ENCODE data around the gene MUC6. TPM values are rescaled to one million over a fixed set of nuclear protein-coding genes. Genes with fewer than 3 reads are reported as not detected.

MUC6 gene
- total and polyA plus RNA-seq, 2 of the 8 experiments (the other 6 are each of a cell fraction or from before 2014, with no cell fraction given), result not detected

DNA sequence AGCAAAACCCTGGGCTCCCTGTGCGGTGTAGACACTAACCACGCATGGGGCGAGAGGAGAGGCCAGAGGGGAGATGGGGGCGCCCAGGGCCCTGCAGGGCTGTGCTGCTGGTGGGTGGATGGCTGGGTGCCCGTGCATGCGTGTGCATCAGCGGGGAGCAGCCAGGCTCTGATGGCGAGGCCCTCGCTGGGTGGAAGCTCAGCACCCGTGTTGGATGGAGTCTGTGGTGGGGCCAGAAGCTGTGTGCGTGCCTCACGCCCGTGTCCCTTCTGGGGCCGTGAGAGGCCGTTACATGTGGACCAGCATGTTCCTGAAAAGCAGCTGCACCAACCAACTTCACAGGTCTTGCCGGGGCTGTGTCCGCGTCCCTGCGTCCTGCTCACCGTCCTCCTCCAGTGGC is 33.4 kb downstream of the MUC6 start:
- no peak overlapping the region for H3K56ac ChIP-seq (replicated peaks; ENCODE audit: insufficient read length, low read depth, low read length)
- H3K4me2 ChIP-seq (ENCODE audit: insufficient read depth in 1 of 2, low read depth in 2 of 2, low read length in 2 of 2), result no peak overlapping the region
- H3K9ac ChIP-seq (replicated peaks in 1 of 4; ENCODE audit: extremely low read depth in 1 of 4, low read depth in 3 of 4, low read length in 3 of 4), result no peak overlapping the region
- no peak overlapping the region for H3K27ac ChIP-seq (ENCODE audit: low read depth, low read length)
- H3K9me3 ChIP-seq (ENCODE audit: insufficient read depth in 2 of 2, low read depth in 1 of 2, low read length in 1 of 2), result no peaks in the 10 kb centered on the region
- H2BK120ac ChIP-seq (replicated peaks; ENCODE audit: low read depth, low read length), result no peak overlapping the region
- ChIA-PET POLR2A (ENCODE audit: partially characterized antibody) (interaction anchor here (0.8 kb wide), 1 partner anchor 23 kb away, joined by 3 read pairs; no protein-coding TSS in a partner anchor), CTCF (ENCODE audit: partially characterized antibody) (interaction anchor here (0.9 to 1.6 kb wide), 4 partner anchors 15 to 48 kb away, joined by 3 to 4 read pairs (median 4); no protein-coding TSS in a partner anchor)
- no peaks in the 10 kb centered on the region for H3K27me3 ChIP-seq (replicated peaks in 1 of 4; ENCODE audit: control insufficient read depth in 3 of 4, extremely low read depth in 1 of 4, insufficient read depth in 3 of 4, low read length in 3 of 4)
- no peak overlapping the region for H3K23ac ChIP-seq (ENCODE audit: insufficient read length)
- FAIRE-seq (no peak), DNase-seq (ENCODE audit: low read depth in 1 of 2, low spot score in 2 of 2) (no peak)
- H2AFZ ChIP-seq (ENCODE audit: low read length), result no peak overlapping the region
- H2BK15ac ChIP-seq (ENCODE audit: low read length), result no peak overlapping the region
- no peaks in the 10 kb centered on the region; a peak in 1 of 4 replicates for H3K79me2 ChIP-seq (ENCODE audit: control insufficient read depth in 1 of 2, insufficient read depth in 2 of 2, low read length in 2 of 2)
- H2AK5ac ChIP-seq (ENCODE audit: low read depth, low read length), result no peak overlapping the region
- H3K23me2 ChIP-seq (ENCODE audit: low read depth, low read length), result no peaks in the 10 kb centered on the region
- H3K36me3 ChIP-seq (ENCODE audit: control insufficient read depth in 2 of 4, insufficient read depth in 4 of 4, low read length in 3 of 4), result peaks cover 9 to 24% (median 18%) of the 10 kb centered on the region in 4 experiments; a peak in 7 of 8 replicates
- 91% methylated on average over 20 of the region's 20 CpGs; no CpG with 5 or more reads in 1 of the 2 experiments for WGBS, 2 experiments (ENCODE audit: extremely low coverage in 1 of 2, insufficient coverage in 1 of 2, insufficient read length in 1 of 2, insufficient replicate concordance in 2 of 2, low coverage in 1 of 2, low lambda C conversion rate in 2 of 2, missing lambda C conversion rate in 1 of 2)
- H2BK20ac ChIP-seq (ENCODE audit: low read length), result no peak overlapping the region
- H2BK12ac ChIP-seq (ENCODE audit: low read depth, low read length), result no peak overlapping the region
- H3K4ac ChIP-seq (replicated peaks; ENCODE audit: insufficient read length, low read depth, low read length), result no peak overlapping the region
- H3K18ac ChIP-seq (ENCODE audit: extremely low read depth, low read length), result no peak overlapping the region
- H3K4me1 ChIP-seq (replicated peaks in 1 of 4; ENCODE audit: control insufficient read depth in 3 of 4, insufficient read depth in 4 of 4, low read length in 3 of 4), result no peaks in the 10 kb centered on the region
- peak overlapping the region; percentile 28; the same call in 1 of the 2 replicates for H2BK5ac ChIP-seq (ENCODE audit: low read depth, low read length)
- no peak overlapping the region for H4K91ac ChIP-seq (replicated peaks; ENCODE audit: insufficient read length, low read length)
- H4K20me1 ChIP-seq (replicated peaks in 1 of 2; ENCODE audit: control insufficient read depth in 1 of 2, insufficient read depth in 2 of 2, low read length in 2 of 2), result peaks cover 0 to 10% of the 10 kb centered on the region in 2 experiments
- H4K5ac ChIP-seq (ENCODE audit: insufficient read length, low read depth, low read length), result no peak overlapping the region
- no peak overlapping the region for H3K14ac ChIP-seq (ENCODE audit: insufficient read length)
- no peaks in the 10 kb centered on the region; the same call in 1 of the 2 replicates for H3K79me1 ChIP-seq (ENCODE audit: low read depth, low read length)
- TF ChIP-seq POLR2AphosphoS5 (IDR thresholded peaks at IDR 0.05; ENCODE audit: low read depth, low read length) (no peak), TBP (IDR thresholded peaks at IDR 0.05; ENCODE audit: low read depth, low read length) (no peak), JUND (IDR thresholded peaks at IDR 0.05; ENCODE audit: low read length) (no peak), MAX (IDR thresholded peaks at IDR 0.05) (no peak), PHF8 (conservative IDR thresholded peaks at IDR 0.05; ENCODE audit: low read depth, low read length) (no peak), CEBPB (IDR thresholded peaks at IDR 0.05; ENCODE audit: low read depth, low read length) (no peak), TAF1 (IDR thresholded peaks at IDR 0.05; ENCODE audit: low read depth, low read length) (no peak), NRF1 (IDR thresholded peaks at IDR 0.05; ENCODE audit: low read depth, low read length) (no peak), RAD21 (IDR thresholded peaks at IDR 0.05 in 1 of 2, conservative IDR thresholded peaks at IDR 0.05 in 1 of 2; ENCODE audit: low read depth in 2 of 2, low read length in 2 of 2) (no peak)
- TF ChIP-seq, protein P1, sequence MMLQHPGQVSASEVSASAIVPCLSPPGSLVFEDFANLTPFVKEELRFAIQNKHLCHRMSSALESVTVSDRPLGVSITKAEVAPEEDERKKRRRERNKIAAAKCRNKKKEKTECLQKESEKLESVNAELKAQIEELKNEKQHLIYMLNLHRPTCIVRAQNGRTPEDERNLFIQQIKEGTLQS (IDR thresholded peaks at IDR 0.05; ENCODE audit: insufficient read depth, low read depth, low read length), result no peak
- H4K8ac ChIP-seq (ENCODE audit: extremely low read depth, insufficient read depth, low read length), result no peak overlapping the region
- H3K4me3 ChIP-seq (ENCODE audit: extremely low read depth in 1 of 4, insufficient read depth in 2 of 4, low read depth in 3 of 4, low read length in 4 of 4), result no peak overlapping the region

Data from H1 (cell line).